CD4-positive, alpha-beta T cell treated with Interleukin-15 for 1 hour (primary cell): Measurements from ENCODE around the gene POLR2L.
A peak's percentile ranks its signal among the peaks of the same experiment; 100 is the strongest.

ENCODE experiments used
- DNase-seq: peaks from one replicate; pipeline ENCODE4 v3.0.0-alpha.2; 2020

POLR2L gene

DNA sequence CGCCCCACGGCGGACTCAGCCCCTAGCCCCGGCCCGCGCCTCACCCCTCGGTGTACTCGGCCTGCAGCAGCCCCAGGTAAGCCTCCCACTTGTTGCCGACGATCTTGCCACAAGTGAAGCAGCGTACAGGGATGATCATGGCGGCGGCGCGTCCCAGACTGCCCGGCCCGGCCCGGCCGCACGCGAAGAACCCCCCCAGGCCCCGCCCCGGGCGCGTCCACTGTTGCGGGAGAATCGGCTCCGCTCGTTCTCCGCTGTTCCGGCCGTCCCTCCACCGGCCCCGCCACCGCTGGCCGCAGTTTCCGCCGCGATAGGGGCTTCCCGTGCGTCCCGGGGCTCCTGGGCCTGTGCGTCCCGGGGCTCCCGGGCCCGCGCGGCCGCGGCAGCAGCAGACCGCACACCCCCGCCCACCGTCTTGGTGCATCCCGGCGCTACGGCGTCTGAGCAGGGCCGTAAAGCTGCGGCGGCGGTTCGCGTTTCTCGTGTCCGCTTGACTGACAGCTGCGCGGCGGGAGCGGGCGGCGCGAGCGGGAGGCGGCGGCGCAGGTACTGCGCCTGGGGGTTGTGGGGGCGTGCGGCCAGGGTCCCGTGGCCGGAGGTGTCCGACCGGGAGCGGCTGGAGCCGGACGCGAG, at the start of gene POLR2L, which contains the start of gene TSPAN4:
POLR2L (minus strand) TSS at position 160 of the 633 bp plus-strand sequence; CDS start at position 139, 21 bp downstream.
TSPAN4 (plus strand) TSS at position 483 of the 633 bp plus-strand sequence. CDS start 7,453 bp downstream, outside the sequence.
- DNase-seq, result peak; percentile 83

DNA sequence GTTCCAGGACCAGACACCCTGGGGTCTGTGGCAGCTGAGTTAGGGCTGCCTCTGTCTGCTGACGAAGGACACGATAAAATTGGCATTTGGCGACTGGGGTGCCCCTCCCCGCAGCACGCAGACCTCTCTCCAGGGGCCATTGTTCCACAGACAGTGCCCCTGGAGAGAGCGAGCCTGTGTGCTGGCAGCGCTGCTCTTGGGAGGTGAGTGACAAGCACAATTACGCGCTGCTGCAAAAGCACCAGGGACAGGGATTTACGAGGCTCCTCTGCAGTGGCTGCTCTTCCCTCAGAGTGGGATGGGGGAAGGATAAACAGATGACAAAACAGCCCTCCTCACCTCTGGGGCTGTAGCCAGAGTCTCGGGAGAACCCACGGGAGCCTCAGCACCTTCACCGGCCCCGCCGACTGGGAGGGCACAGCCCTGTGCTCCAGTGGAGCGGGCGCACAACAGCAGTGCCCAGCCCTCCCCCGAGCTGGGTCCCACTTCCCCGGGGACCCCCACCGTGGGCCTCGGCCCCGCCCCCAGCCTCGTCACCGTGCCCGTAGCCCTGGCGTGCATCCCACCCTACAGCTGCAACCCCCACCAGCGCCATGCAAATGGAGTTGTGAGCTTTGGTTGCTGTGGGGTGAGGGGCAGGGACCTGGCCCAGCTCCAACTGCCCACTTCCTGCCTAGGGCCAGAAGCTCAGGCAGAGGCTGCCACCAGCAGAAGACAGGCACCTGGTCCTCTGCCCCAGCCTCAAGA, 48.6 kb upstream of the POLR2L start:
- no peak for DNase-seq

DNA sequence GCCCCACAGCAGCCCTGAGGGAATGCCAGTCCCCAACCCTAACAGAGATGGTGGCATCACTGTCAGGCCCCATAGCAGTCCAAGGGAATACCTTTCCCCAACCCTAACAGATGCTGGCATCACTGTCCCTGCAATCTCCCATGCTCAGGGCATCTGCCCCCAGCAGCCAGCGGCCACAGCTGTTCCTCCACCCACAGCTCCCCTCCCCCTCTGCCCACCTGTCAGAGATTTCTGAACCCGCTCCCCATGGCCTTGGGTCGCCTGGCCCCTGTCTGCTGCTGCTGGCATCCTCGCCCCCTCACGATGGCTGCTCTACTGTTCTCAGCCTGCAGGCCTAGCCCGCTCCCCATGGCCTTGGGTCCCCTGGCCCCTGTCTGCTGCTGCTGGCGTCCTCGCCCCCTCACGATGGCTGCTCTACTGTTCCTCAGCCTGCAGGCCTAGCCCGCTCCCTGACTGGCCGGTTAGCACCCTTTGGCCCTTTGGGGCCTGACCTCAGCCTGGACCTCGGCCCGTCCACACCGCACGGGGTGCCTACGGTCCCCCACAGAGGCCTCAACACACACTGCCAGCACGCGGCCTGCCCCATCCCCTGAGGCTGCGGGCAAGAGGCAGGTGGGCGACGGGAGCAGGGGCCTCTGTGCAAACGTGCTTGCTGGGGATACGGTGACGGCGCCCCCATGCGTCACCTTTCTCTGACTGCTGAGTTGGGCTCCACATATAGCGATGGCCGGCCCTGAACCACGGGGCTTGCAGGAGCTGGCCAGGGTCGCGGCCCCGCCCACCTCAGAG, 47.6 kb upstream of the POLR2L start:
- no peak for DNase-seq

DNA sequence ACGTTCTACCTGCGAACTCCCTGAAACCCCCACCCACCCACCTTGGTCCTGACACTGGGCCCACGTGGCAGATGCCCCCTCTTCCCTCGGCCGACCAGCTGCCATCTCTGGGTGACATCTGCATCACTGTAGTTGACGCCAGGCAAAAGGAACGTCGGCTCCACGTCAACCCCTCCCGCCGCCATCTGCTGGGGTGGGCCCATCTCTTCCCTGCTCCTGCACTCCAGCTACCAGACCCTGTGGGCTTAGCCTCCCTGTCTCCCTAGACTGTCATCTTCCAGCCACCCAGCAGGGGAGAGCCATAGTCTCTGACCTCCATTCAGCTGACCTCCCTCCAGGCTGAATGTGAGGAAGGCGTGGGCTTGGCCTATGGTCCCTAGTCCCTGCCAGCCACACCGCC, 46.9 kb upstream of the POLR2L start:
- no peak for DNase-seq

DNA sequence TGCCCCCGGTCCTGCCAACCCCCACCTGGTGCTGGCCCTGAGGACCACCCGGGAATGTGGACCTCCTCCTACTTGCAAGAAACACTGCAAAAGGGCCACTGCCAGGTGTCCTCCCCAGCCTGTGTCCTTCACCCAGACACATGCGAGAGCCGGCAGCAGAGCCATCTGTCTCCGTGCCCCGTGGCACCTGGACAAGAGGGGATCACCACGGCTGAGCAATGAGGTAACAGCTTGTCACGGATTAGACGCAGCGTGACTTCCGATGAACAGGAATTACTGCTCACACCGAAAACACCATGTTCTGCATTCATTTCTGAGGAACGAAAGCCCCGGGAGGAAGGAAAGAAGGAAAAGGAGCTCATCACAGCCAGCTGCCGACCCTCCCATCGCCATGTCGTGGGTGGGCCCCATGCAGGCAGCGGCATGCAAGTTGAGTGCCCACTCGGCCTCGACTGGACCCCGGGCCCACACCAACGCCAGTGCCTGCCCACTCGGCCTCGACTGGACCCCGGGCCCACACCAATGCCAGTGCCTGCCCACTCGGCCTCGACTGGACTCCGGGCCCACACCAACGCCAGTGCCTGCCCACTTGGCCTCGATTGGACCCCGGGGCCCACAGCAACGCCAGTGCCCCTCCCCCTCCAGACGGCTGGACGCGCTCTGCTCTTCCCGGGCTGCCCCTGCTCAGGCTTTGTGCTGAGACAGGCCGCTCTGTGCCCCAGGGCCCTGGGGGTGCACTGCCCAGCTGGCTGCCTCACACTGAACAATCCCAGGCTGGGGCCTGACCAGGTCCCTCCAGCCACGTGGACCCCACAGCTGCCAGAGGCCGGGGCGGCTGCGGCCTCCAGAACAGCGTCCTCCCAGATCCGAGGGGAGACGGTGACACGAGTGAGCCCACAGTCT, 46.2 kb upstream of the POLR2L start:
- DNase-seq, result no peak

DNA sequence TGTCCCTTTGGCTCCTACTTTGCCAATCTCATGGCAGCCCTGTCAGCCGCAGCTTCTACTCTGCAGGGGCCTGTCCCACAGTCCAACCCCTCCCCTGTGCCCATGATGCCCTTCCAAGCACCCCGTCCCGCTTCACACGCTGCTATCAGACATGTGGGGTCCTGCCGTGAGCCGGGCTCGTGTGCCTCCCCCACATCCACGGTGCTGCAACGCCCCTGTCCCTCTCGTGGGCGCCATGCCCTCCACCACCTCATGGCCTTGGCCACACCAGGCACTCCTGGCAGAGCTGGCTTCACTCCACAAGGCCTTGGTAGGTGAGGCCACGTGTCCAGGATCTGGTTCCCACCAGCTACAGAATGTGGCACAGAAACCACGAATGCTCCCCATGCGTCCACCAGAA, 45.3 kb upstream of the POLR2L start:
- DNase-seq, result no peak

DNA sequence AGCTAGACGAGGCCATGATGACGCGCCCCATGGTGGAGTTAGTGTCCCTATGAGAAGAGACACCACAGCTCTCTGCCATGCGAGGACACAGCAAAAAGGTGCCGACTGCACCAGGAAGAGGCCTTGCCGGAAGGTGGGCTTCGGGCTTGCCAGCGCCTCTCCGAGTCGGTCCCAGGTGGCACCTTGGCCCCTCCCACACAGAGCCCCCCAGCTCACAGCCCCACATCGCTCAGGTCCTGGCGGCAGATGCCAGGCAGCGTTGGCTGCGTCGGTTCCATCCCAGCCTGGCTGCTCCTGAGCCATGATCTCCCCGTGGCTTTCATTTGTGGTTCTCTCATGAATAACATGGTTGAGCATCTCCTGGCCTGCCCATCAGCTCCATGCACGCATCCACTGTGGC, 44.2 kb upstream of the POLR2L start:
- no peak for DNase-seq

DNA sequence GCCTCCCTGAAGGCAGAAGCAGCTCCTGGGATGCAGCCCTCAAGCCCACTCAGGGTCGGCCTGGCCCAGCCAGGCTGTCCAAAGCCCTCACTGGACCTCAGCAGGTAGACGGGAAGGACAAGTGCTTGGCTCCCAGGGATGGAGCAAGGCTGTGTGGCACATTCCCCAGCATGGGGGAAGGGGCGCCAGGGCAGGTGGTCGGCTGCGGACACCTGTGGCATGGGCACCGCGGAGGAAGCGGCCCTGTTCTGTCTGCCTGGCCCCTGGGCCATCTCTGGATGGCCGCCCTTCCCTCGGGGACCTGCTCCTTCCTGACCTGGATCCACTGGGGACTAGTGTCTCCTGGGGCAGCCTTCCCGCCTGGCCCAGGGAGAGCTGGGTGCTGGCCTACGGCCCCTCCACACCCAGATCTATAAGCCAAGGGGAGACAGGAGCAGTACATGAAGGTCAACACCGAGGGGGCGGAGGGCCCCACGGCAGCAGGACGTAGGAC, 42.3 kb upstream of the POLR2L start:
- no peak for DNase-seq

DNA sequence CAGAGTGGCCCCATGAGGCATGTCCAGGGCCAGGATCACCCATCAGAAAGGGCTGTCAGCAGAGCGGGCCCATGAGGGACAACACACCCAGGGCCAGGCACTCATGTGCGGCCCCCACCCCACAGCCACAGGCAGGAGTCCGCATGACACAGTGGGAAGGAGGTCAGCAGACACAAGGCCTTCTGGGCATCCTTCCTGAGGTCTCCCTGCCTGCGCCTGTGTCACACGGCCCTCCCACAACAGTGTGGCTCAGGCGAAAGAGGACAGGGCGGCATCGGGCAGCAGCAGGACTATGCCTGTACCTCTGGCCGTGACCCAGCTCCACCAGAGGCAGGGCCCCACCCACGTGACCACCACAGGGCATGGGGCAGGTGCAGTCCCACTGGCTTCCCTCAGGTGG, 41.2 kb upstream of the POLR2L start:
- DNase-seq, result no peak

DNA sequence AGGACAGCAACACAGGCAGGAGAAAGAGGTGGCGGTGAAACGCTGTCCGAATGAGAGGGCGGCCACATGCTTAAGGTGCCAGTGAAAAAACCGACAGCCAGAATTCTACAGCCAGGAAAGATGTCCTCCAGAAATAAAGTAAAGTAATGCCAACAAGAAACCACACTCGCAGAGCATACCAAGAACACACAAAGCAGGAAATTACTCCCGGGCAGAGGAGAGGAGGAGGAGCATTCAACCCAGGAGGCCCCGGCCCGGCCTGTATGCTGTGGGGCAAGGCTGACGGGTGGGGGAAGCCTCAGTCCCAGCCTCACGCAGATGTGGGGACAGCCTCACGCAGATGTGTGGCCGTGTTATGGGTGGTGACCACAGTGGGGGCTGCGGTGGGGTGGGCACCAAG, 40.3 kb upstream of the POLR2L start:
- no peak for DNase-seq

DNA sequence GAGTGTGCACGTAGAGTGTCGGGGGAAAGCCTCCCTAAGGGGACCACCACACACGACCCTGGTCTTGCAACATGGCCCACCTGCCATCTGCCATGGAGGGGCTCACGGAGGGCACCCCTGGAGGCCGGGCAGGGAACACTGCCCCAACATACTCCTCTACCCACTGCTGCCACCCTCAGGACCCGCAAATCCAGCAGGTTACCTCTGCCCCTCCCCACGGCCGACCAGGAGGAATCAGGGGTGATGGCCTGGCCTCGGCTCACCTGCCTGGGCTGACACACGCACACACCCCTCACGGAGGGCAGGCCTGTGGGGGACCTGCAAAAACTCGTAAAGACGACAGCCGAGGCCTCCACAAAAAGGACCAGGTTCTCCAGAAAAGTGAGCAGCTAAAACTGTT, 38.1 kb upstream of the POLR2L start:
- no peak for DNase-seq

DNA sequence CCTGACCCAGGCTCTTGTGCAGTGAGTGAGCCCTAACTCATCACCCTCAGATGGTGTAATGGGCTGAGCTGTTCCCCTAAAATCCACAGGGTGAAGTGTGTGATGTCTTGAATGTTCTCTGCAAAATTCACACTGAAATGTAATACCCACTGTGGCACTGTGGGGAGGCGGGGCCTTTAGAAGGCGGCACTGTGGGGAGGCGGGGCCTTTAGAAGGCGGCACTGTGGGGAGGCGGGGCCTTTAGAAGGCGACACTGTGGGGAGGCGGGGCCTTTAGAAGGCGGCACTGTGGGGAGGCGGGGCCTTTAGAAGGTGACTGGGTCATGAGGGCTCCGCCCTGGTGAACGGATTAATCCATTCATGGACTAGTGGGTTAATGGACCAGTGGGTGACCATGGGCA, 35.2 kb upstream of the POLR2L start:
- DNase-seq, result no peak

DNA sequence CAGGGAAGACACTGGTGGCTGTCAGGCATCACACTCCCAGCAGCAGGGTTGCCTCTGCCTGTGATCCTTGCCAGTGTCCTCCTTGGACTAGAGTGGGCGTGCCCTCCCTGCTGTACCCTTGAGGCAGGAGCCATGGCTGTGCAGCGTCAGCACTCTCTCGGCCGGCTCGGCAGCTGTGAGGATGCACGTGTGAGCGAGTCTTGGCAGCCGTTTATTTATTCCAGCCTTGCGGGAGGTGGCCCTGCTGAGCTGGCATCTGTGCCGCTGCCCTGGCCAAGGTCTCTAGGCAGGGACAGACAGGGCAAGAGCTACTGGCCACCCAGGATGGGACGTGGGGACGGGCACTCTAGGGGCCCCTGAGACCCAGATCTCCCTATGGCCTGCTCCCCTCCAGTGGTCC, 34.2 kb upstream of the POLR2L start:
- DNase-seq, result no peak

DNA sequence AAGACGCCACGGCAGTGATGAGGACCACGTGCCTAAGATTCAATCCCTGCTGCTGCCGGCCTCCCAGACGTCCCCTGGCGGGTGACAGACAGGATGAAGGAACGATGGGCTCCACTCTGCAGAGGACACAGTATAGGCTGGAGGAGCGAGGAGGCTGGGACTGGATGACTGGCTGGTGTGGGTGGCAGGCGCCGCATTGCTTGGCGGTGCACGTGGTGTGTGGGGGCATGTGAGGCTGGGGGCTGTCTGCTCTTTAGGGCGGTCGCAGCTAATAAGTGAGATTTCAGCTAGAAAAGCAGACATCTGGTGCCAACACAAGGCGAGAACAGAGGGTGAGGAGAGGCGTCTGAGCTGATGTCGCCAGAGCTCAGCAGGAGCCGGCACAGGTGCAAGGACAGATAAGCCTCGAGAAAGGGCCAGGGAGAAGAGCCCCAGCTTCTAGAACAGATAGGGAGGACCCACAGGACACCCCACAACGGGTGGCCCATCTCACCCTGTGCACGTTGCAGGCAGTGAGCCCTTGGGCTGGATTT, 33.5 kb upstream of the POLR2L start:
- no peak for DNase-seq

DNA sequence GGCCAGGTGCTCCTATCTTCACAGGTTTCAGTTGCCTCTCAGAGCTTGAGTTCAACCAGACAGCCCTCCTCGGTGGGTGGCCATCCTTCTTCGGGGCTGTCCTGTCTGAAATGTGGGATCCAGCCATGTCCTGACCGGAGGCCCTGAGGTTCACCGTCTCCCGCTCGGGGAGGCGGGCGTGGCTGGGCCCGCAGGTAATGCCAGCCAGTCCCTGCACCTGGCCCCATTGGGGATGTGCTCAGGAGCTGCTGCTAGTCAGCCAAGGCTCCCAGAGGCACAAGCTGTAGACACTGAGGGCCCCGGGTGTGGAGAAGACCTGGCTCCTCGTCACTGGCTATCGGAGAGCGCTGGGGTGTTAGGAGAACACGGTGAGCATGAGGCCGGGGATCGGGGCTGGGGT, 32.9 kb upstream of the POLR2L start:
- no peak for DNase-seq

DNA sequence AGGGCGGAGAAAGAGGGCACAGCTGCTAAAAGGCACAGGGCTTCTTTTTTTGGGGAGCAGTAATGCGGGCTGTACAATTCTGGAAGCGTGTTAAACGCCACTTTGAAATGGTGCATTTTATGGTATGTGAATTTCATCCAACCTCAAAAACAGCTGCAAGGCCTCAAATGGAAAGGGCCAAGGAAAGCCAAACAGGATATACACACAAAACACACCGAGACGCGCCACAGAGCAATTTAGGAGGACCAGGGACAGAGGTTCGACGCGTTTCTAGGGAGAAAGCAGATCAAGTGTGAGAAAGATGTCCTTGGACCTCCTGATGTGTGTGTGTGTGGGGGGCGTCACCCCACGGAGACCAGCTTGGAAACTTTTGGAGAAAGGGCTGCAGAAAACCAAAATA, 31.4 kb upstream of the POLR2L start:
- no peak for DNase-seq

DNA sequence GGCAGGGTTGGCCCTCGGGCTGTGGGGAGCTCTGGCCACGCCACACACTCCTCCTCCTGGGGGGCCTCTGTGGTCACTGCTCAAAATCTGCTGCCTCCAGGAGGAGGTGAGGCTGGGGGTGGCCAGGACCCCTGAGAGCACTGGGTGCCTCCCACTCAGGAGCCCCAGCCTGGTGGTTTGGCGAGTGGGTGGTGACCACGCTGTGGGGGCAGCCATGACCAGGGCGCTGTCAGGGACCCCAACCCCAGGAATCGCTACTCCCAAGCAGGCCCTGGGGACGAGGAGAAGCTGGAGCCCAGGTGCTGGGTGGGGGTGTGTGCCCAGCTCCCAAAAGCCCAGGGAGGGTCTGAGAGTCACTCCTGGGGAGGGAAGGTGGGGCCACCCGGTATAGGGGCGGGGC, 30.5 kb upstream of the POLR2L start:
- DNase-seq, result no peak

DNA sequence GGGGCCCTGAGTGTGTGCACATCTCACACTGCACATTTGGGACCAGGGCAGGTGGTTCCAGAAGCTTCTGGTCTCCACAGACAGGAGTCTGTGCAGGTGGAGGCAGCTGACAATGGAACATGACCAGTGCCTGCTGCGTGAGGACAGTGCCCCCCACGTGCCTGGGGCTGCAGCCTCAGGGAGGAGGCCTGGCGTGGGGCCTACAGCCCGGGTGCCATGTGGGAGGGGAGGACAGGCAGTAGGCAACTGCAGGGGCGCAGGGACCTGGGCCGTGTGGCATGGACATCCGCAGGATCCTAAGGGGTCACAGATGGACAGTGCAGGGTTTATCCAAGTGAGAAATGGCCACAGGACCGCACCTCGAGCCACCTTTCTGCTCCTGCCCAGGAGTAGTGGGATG, 29.1 kb upstream of the POLR2L start:
- no peak for DNase-seq

DNA sequence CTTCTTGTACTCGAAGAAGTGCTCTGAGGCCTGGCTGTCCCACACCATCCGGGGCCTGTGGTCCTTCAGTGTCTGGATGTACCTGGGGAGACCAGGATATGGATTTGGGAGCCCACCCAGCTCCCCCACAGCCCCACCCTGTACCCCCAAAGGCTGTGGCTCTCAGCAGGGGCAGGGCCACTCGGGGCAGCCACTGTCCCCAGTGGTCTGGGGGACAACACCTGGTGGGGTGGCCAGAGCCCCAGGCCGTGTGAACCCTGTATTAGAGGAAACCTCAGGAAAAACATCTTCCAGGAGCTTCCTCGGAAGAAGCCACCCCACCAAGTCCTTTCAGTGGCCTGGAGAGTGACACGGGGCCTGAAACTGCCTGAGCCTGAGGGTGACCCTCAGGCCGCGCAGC, 28.1 kb upstream of the POLR2L start:
- no peak for DNase-seq

DNA sequence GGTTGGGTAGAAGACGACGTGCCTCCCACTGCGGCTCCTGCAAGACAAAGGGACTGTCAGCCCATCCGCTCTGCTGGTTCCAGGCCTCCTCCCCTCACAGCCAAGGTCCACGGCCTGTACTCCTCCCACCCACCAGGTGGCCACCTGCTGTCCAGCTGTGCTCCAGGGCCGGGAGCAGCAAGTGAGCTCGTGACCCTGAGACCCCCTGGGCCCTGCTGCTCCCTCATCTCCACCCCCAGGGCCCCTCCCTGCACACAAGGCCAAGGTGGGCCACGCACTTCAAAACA, 27.7 kb upstream of the POLR2L start:
- DNase-seq, result no peak

DNA sequence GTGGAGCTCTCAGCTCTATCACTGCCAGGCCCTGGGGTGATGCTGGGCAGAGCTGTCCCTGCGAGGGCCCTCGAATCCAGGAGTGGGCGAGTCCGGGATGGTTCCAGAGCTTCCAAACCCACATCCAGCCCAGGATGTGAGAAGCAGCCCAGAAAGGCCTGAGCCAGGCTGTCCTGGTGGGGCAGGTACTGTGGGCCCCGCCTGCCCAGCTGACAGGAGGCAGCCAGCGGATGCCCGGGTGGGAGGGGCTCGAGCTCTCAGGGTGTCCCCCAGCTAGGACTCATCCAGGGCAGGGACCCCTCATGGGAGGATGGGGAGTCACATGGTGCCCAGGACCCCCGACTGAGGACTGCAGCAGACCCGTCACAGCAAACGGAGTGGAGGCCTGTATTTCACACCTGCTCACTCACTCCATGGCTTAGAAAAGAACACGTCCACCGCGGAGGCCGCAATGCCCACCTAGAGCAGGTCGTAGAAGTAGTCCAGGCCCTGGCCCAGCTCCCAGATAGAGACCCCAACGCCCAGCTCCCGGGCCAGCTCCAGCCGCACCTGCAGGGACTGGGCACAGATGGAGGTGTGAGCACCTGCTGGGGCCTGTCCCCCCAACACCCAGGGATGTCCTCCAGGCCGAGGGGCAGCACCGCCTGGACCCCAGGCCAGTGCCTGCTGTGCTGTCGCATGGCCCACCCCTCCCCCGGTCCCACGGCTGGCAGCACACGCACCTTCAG, 27.2 kb upstream of the POLR2L start:
- DNase-seq, result no peak

DNA sequence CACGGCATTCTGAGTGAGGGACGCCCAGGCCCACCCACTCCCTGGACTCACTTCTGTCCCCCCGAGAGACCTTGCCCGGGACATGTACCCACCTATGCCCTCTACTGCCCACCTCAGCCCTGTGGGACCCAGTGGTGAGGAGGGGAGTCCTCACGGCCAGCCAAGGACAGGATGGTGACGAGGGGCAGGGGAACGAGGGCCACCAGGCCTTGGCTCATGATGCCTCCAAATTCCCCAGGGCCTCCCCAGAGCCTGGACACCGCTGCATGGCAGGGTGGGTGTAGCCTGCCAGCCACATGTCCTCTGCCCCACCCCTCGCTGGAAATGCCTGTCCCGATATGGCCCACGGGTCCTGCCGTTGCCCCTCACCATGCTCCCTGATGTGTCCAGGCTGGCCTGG, 26.5 kb upstream of the POLR2L start:
- DNase-seq, result no peak
